Neuronal stem cell (in vitro differentiated cells): Measurements from ENCODE around the gene SLC5A1.

Source experiments
- DNase-seq: peaks from one replicate; pipeline ENCODE4 v3.0.0-alpha.2; 2013; ENCODE audit warnings: low spot score
- H2AFZ ChIP-seq: one replicate; pipeline ENCODE4 v1.6.1; 2013; ENCODE audit warnings: mild to moderate bottlenecking, low read length, inconsistent platforms
- H2AK5ac ChIP-seq: 2 replicates; pipeline ENCODE4 v1.6.1; 2013; ENCODE audit warnings: low read depth, mild to moderate bottlenecking, inconsistent platforms, low read length, moderate library complexity, mixed read lengths
- H2BK120ac ChIP-seq: 2 replicates; pipeline ENCODE4 v1.6.1; 2013; ENCODE audit warnings: low read depth, mild to moderate bottlenecking, inconsistent platforms, low read length, moderate library complexity, mixed read lengths
- H2BK12ac ChIP-seq: one replicate; pipeline ENCODE4 v1.6.1; 2013; ENCODE audit warnings: low read length, inconsistent platforms
- H2BK15ac ChIP-seq: 2 replicates; pipeline ENCODE4 v1.6.1; 2013; ENCODE audit warnings: mild to moderate bottlenecking, low read length, inconsistent platforms, mixed read lengths
- H2BK5ac ChIP-seq: one replicate; pipeline ENCODE4 v1.6.1; 2013; ENCODE audit warnings: inconsistent platforms, mild to moderate bottlenecking, low read length, moderate library complexity
- H3K14ac ChIP-seq: one replicate; pipeline ENCODE4 v1.6.1; 2013; ENCODE audit warnings: low read length, inconsistent platforms
- H3K18ac ChIP-seq: 2 replicates; pipeline ENCODE4 v1.6.1; 2013; ENCODE audit warnings: low read length, inconsistent platforms
- H3K23ac ChIP-seq: 2 replicates; pipeline ENCODE4 v1.6.1; 2013; ENCODE audit warnings: low read depth, mild to moderate bottlenecking, mixed read lengths, low read length, inconsistent platforms; ENCODE audit not compliant: poor library complexity
- H3K27ac ChIP-seq: replicated peaks from 3 replicates; pipeline ENCODE4 v1.5.1; 2013; ENCODE audit warnings: low read length, inconsistent platforms
- H3K27me3 ChIP-seq, 3 experiments: 2 replicates each; pipeline ENCODE4 v1.6.1; 2013; ENCODE audit warnings: low read length in 3 of 3, mild to moderate bottlenecking in 2 of 3, inconsistent platforms in 1 of 3, low read depth in 1 of 3, mixed read lengths in 1 of 3, moderate library complexity in 1 of 3; ENCODE audit not compliant: control insufficient read depth in 3 of 3, insufficient read depth in 3 of 3
- H3K36me3 ChIP-seq, 2 donors: replicated peaks in 1 of 2; 2 replicates each; pipeline ENCODE4 v1.6.1; 2013; ENCODE audit warnings: low read length in 2 of 2; ENCODE audit not compliant: control insufficient read depth in 2 of 2, insufficient read depth in 2 of 2
- H3K4ac ChIP-seq: 2 replicates; pipeline ENCODE4 v1.6.1; 2013; ENCODE audit warnings: inconsistent platforms, mild to moderate bottlenecking, low read length, moderate library complexity
- H3K4me1 ChIP-seq, 2 donors: 1 replicate in 1 of 2; 2 replicates in 1 of 2; pipeline ENCODE4 v1.6.1; 2013; ENCODE audit warnings: low read length in 2 of 2, low read depth in 1 of 2; ENCODE audit not compliant: control insufficient read depth in 2 of 2, insufficient read depth in 1 of 2
- H3K4me2 ChIP-seq: one replicate; pipeline ENCODE4 v1.6.1; 2013; ENCODE audit warnings: mild to moderate bottlenecking, low read length, inconsistent platforms; ENCODE audit not compliant: insufficient read depth, poor library complexity, severe bottlenecking
- H3K4me3 ChIP-seq, 2 donors: 2 replicates each; pipeline ENCODE4 v1.5.1; 2013; ENCODE audit warnings: low read length in 2 of 2, mild to moderate bottlenecking in 2 of 2, inconsistent platforms in 1 of 2, moderate library complexity in 1 of 2
- H3K79me1 ChIP-seq: one replicate; pipeline ENCODE4 v1.6.1; 2013; ENCODE audit warnings: low read depth, mild to moderate bottlenecking, inconsistent platforms, low read length, moderate library complexity
- H3K9ac ChIP-seq: one replicate; pipeline ENCODE4 v1.6.1; 2013; ENCODE audit warnings: mild to moderate bottlenecking, low read depth, low read length, inconsistent platforms; ENCODE audit not compliant: poor library complexity
- H3K9me3 ChIP-seq, 2 donors: replicated peaks in 1 of 2; 2 replicates each; pipeline versions ENCODE3 to v1.6.1; 2013; ENCODE audit warnings: low read length in 2 of 2, mild to moderate bottlenecking in 2 of 2, inconsistent platforms in 1 of 2, low read depth in 1 of 2, mixed read lengths in 1 of 2, moderate library complexity in 1 of 2; ENCODE audit not compliant: control insufficient read depth in 2 of 2, insufficient read depth in 1 of 2
- H4K8ac ChIP-seq: one replicate; pipeline ENCODE4 v1.6.1; 2013; ENCODE audit warnings: low read depth, mild to moderate bottlenecking, inconsistent platforms, low read length, moderate library complexity
- H4K91ac ChIP-seq: one replicate; pipeline ENCODE4 v1.6.1; 2013; ENCODE audit warnings: low read length, low read depth, mild to moderate bottlenecking, inconsistent platforms; ENCODE audit not compliant: poor library complexity
- WGBS, 2 donors: extraction: QIAGEN DNeasy Blood & Tissue Kit; methylation state at CpG; one replicate each; pipeline ENCODE4 v1.1.7; 2013; ENCODE audit warnings: missing lambda C conversion rate in 2 of 2, mixed read lengths in 1 of 2; ENCODE audit not compliant: insufficient read length in 2 of 2, insufficient replicate concordance in 1 of 2; ENCODE audit errors: extremely low coverage in 2 of 2; 5-methylcytosine and 5-hydroxymethylcytosine counted together

Gene SLC5A1

DNA sequence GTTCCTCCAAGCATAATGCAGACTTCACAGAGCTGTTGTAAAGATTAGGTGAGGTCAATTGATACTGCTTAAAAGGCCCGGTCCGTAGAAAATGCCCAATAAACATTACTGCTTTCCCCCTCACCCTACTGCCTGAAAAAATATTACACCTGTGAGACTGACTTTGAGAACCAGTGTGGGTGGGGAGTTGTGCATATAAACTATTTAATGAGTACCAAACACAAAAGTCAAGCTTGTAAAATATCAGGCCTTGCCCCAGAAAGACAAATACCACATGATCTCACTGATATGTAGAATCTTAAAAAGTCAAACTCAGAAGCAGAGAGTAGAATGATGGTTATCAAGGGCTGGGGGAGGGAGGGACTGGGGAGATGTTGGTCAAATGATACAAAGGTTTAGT lies 69.3 kb downstream of the SLC5A1 start:
- H3K4me3 ChIP-seq = no peak overlapping the region
- H3K27ac ChIP-seq = no peak overlapping the region
- no CpG with 5 or more reads among the region's 2 CpGs for WGBS, 2 donors
- H3K9ac ChIP-seq = no peak overlapping the region
- H2BK120ac ChIP-seq = no peak overlapping the region
- H3K4me2 ChIP-seq = no peak overlapping the region
- no peaks in the 10 kb centered on the region for H3K4me1 ChIP-seq
- no peak overlapping the region for H2AK5ac ChIP-seq
- H3K79me1 ChIP-seq = no peaks in the 10 kb centered on the region
- DNase-seq = no peak
- H4K91ac ChIP-seq = no peak overlapping the region
- no peak overlapping the region for H2BK5ac ChIP-seq
- no peak overlapping the region for H2BK12ac ChIP-seq
- H3K23ac ChIP-seq = no peak overlapping the region
- H3K36me3 ChIP-seq = no peaks in the 10 kb centered on the region
- no peak overlapping the region for H4K8ac ChIP-seq
- H2BK15ac ChIP-seq = no peak overlapping the region
- no peak overlapping the region for H2AFZ ChIP-seq
- H3K27me3 ChIP-seq = peaks cover 0 to 33% (median 2%) of the 10 kb centered on the region in 3 experiments
- no peaks in the 10 kb centered on the region for H3K9me3 ChIP-seq
- H3K4ac ChIP-seq = no peak overlapping the region
- H3K14ac ChIP-seq = no peak overlapping the region
- H3K18ac ChIP-seq = no peak overlapping the region

DNA sequence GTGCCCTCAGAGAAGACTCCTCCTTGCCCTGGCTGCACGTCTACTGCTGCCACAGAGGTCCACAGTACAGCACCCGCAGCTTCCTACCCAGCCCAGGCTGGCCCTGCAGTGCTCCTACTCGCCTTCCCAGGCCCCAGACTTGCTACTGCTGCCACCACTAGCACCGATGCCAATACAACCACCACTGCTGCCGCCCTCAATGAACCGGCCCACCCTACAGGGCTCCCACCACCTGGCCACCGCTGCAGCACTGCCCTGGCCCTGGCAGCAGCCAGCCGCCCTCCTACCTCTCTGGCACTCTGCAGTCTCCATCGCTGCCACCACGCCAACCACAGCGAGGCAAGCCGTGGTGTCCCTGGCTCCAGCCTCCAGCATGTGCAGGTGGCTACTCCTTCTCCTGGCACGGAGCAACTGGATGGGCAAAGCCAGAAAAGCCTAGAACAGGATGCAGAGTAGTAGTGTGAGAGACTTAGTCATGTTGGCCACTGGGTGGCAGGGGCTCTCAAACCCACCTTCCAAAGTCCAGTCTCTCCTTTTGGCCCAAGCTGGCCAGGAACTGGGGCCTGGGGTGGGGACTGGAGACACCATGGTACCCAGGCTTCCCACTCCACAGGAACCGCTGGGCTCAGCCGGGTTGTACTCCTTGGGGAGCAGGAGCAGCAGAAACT lies 76.6 kb downstream of the SLC5A1 start:
- no peak overlapping the region for H3K27ac ChIP-seq
- no peaks in the 10 kb centered on the region for H3K9me3 ChIP-seq
- H3K4me2 ChIP-seq = no peak overlapping the region
- peak overlapping the region; percentile 1 for H3K14ac ChIP-seq
- no peak overlapping the region for H2BK12ac ChIP-seq
- no peak overlapping the region for H4K8ac ChIP-seq
- DNase-seq = no peak
- H3K9ac ChIP-seq = no peak overlapping the region
- no peaks in the 10 kb centered on the region for H3K36me3 ChIP-seq
- H3K4me1 ChIP-seq = peaks cover 0 to 2% of the 10 kb centered on the region in 2 donors
- WGBS, 2 donors = no CpG with 5 or more reads among the region's 15 CpGs
- H3K4ac ChIP-seq = no peak overlapping the region
- no peak overlapping the region for H2AFZ ChIP-seq
- no peak overlapping the region for H2BK5ac ChIP-seq
- H2BK120ac ChIP-seq = no peak overlapping the region
- H3K79me1 ChIP-seq = no peaks in the 10 kb centered on the region
- H2AK5ac ChIP-seq = peak overlapping the region; percentile 2
- no peak overlapping the region for H3K23ac ChIP-seq
- peaks cover 0 to 15% (median 0%) of the 10 kb centered on the region in 3 experiments for H3K27me3 ChIP-seq
- H3K4me3 ChIP-seq = no peak overlapping the region
- H4K91ac ChIP-seq = no peak overlapping the region
- H2BK15ac ChIP-seq = no peak overlapping the region
- peak overlapping the region; percentile 59 for H3K18ac ChIP-seq

GRCh38 chr22:32120603-32121002 lies 77.5 kb downstream of the SLC5A1 start:
- Histone ChIP-seq H2BK5ac (no peak overlapping the region), H3K27ac (no peak overlapping the region), H4K8ac (no peak overlapping the region), H3K18ac (peak overlapping the region; percentile 59), H2BK120ac (no peak overlapping the region), H3K4me2 (no peak overlapping the region), H4K91ac (no peak overlapping the region), H3K9me3 (no peaks in the 10 kb centered on the region), H2AK5ac (no peak overlapping the region), H3K4me1 (peaks cover 0 to 2% of the 10 kb centered on the region in 2 donors), H3K79me1 (no peaks in the 10 kb centered on the region), H3K14ac (peak overlapping the region; percentile 25), H3K4me3 (peak overlapping the region in 1 of 2 donors; percentile 14), H3K36me3 (no peaks in the 10 kb centered on the region), H2BK12ac (no peak overlapping the region), H3K27me3 (peaks cover 0 to 9% (median 0%) of the 10 kb centered on the region in 3 experiments), H3K23ac (peak overlapping the region; percentile 48), H3K9ac (no peak overlapping the region), H2BK15ac (no peak overlapping the region), H2AFZ (no peak overlapping the region), H3K4ac (no peak overlapping the region)
- WGBS, 2 donors = no CpG with 5 or more reads among the region's 20 CpGs
- DNase-seq = no peak

GRCh38 chr22:32122899-32123298 lies 79.8 kb downstream of the SLC5A1 start:
- no peak overlapping the region for H2AK5ac ChIP-seq
- H3K36me3 ChIP-seq = no peaks in the 10 kb centered on the region
- peak overlapping the region; percentile 71 for H3K18ac ChIP-seq
- H4K91ac ChIP-seq = no peak overlapping the region
- no peak overlapping the region for H3K4me2 ChIP-seq
- no peak overlapping the region for H2AFZ ChIP-seq
- H2BK5ac ChIP-seq = no peak overlapping the region
- no peak overlapping the region for H3K27ac ChIP-seq
- H3K9me3 ChIP-seq = no peaks in the 10 kb centered on the region
- peaks cover 0 to 2% of the 10 kb centered on the region in 2 donors for H3K4me1 ChIP-seq
- H3K14ac ChIP-seq = no peak overlapping the region
- no peak overlapping the region for H2BK15ac ChIP-seq
- no peak overlapping the region for H2BK12ac ChIP-seq
- no peaks in the 10 kb centered on the region for H3K79me1 ChIP-seq
- no peak overlapping the region for H3K9ac ChIP-seq
- no peak overlapping the region for H4K8ac ChIP-seq
- no peak overlapping the region for H3K4ac ChIP-seq
- no peaks in the 10 kb centered on the region for H3K27me3 ChIP-seq
- no peak overlapping the region for H2BK120ac ChIP-seq
- H3K23ac ChIP-seq = peak overlapping the region; percentile 55
- H3K4me3 ChIP-seq = no peak overlapping the region
- WGBS, 2 donors = no CpG with 5 or more reads among the region's 15 CpGs
- DNase-seq = no peak
